HAP-1 (cell line): ENCODE data around the gene FAM120B.

Experiments
- DNase-seq, 2 experiments: peaks; one replicate each; pipeline ENCODE4 v3.0.0-alpha.2; 2016 to 2020; ENCODE audit warnings: low spot score in 2 of 2
- H3K27me3 ChIP-seq: fragments of 250-450 bp; sonication (Bioruptor Pico); 2 replicates; pipeline ENCODE4 v1.5.1; 2020; ENCODE audit warnings: low read depth, mild to moderate bottlenecking, moderate library complexity
- H3K36me3 ChIP-seq: fragments of 250-450 bp; sonication (Bioruptor Pico); replicated peaks from 2 replicates; pipeline ENCODE4 v1.5.1; 2020; ENCODE audit warnings: mild to moderate bottlenecking
- H3K4me1 ChIP-seq: fragments of 250-450 bp; sonication (Bioruptor Pico); 2 replicates; pipeline ENCODE4 v1.5.1; 2020; ENCODE audit warnings: mild to moderate bottlenecking
- H3K4me3 ChIP-seq: fragments of 250-450 bp; sonication (Bioruptor Pico); 2 replicates; pipeline ENCODE4 v1.5.1; 2020; ENCODE audit warnings: mild to moderate bottlenecking, moderate library complexity
- H3K9me3 ChIP-seq: fragments of 250-450 bp; sonication (Bioruptor Pico); 2 replicates; pipeline ENCODE4 v1.5.1; 2020; ENCODE audit warnings: mild to moderate bottlenecking, moderate library complexity
- in situ Hi-C: fragments of 300-500 bp; cut with MboI; formaldehyde crosslinking; loops from 3 replicates; pipeline ENCODE4 v1.14.3; 2020; ENCODE audit warnings: low sequenced_read_pairs, inconsistent platforms, mixed read lengths

The FAM120B gene

GRCh38 chr6:170267688-170268087, 38.9 kb upstream of the FAM120B start:
- in situ Hi-C loops, result no loop called here
- Histone ChIP-seq H3K36me3 (no peaks in the 10 kb centered on the region), H3K27me3 (no peaks in the 10 kb centered on the region), H3K4me1 (no peaks in the 10 kb centered on the region), H3K9me3 (no peaks in the 10 kb centered on the region), H3K4me3 (no peak overlapping the region)
- DNase-seq, result no peak

DNA sequence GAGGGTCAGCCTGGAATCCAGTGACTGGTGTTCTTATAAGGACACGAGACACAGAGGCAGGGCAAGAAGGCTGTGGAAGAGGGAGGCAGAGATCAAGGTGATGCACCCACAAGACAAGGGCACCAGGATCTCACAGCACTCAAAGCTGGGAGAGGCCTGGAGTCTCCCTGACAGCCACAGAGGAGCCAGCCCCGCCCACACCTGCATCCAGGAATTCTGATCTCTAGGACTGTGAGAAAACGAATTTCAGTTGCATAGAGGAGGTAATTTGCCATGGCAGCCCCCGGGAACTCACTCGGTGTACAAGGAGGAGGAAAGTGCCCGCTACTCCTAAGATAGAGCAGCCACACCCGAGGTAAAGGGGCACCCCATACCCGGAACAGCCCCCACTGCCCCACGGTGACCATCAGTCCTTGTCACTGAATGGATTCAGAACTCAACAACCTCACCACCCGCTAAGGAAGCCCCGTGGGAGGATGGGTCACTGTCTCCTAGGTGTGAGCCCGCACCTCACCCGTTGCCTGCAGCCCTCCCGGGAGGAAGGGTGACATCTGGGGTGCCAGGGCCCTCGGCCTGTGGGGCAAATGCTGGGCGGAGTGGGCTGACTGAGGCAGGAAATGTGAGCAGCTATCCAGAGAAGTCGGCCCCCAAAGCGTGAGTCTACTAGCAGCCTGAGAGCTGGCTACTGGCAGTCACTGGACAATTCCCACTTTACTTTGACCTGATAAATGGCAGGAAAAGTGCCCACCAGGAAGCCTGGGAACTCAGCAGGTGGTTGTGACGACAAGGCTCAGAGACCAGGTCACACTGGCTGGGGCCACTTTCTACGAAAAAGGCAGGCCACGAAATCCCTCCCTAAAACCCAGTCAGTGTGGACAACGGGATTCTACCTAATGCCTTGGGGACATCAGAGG, 38.1 kb upstream of the FAM120B start:
- Histone ChIP-seq H3K36me3 (no peaks in the 10 kb centered on the region), H3K4me1 (no peaks in the 10 kb centered on the region), H3K4me3 (no peak overlapping the region), H3K27me3 (no peaks in the 10 kb centered on the region), H3K9me3 (no peaks in the 10 kb centered on the region)
- in situ Hi-C loops, result no loop called here
- no peak for DNase-seq

- no peaks in the 10 kb centered on the region for H3K9me3 ChIP-seq
- no peaks in the 10 kb centered on the region for H3K4me1 ChIP-seq
- no peaks in the 10 kb centered on the region for H3K27me3 ChIP-seq
- DNase-seq, result no peak
- H3K36me3 ChIP-seq, result no peaks in the 10 kb centered on the region
- in situ Hi-C loops, result no loop called here
- H3K4me3 ChIP-seq, result no peak overlapping the region
Measured at GRCh38 chr6:170269151-170269845, 37.3 kb upstream of the FAM120B start.

GRCh38 chr6:170269846-170270541, 36.6 kb upstream of the FAM120B start:
- H3K27me3 ChIP-seq, result no peaks in the 10 kb centered on the region
- in situ Hi-C loops, result no loop called here
- no peaks in the 10 kb centered on the region for H3K4me1 ChIP-seq
- H3K36me3 ChIP-seq, result no peaks in the 10 kb centered on the region
- no peak overlapping the region for H3K4me3 ChIP-seq
- H3K9me3 ChIP-seq, result no peaks in the 10 kb centered on the region
- DNase-seq, result no peak

GRCh38 chr6:170270984-170271593, 35.5 kb upstream of the FAM120B start:
- in situ Hi-C loops, result no loop called here
- Histone ChIP-seq H3K36me3 (no peaks in the 10 kb centered on the region), H3K4me3 (no peak overlapping the region), H3K27me3 (no peaks in the 10 kb centered on the region), H3K9me3 (no peaks in the 10 kb centered on the region), H3K4me1 (no peaks in the 10 kb centered on the region)
- no peak for DNase-seq

DNA sequence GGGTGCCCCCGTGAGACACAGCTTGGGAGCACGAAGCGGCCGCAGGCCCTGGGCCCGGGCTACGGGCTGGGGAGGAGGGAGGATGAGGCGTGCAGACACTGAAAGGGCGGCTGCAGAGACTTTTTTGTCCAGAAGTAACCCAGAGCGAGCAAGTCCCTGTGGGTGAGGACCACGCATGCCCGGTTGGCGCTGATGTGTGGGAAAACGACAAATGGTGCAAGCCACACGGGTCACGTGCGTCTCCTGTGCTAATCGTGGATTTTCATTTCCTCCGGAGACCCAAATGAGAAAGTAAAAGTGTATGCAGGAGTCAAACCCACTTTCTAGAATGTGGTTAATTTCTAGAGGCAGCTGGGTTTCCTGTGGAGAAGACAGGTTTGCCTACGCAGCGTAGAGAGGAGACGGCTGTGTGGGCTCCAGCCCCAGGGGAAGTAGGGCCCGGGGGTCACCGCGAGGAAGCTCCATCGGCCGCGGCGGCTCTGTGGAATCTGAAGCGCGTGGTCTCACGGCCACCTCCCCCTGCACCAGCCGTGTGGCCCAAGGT, 34.7 kb upstream of the FAM120B start:
- Histone ChIP-seq H3K27me3 (no peaks in the 10 kb centered on the region), H3K4me1 (no peaks in the 10 kb centered on the region), H3K4me3 (no peak overlapping the region), H3K36me3 (no peaks in the 10 kb centered on the region), H3K9me3 (no peaks in the 10 kb centered on the region)
- DNase-seq, result no peak
- in situ Hi-C loops, result no loop called here

DNA sequence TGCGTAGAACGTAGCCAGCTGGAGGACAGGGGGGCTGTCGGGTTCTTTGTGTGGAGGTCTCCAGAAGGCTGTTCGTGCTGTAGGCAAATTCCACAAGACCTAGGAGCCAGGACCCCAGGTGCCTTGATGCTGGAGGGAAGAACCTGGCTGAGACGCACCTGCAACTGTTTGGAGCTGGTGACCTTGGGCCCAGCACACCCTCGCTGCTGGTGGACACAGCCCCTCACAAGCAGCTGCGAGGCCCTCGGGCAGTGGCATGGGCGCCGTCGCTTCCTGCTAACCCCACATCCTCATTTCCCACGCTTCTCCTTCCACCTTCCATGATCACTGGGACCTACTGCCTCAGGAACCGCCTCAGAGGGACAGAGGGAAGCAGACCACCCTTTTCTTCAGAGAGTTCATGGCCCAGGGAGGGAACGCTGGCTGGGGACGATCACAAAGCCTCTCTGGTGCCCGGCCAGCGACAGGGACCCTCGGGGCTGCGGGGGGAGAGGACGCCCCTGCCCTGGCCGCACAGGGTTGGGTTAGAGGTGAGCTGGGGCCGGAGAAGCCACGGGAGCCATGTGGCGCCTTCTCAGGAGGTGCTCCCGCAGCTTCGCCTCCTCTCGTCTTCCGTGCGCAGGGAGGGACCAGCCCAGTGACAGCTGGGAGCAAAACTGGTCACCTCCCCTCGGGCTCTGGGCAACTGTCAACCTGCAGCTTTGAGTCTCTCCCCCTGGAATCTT, 34.1 kb upstream of the FAM120B start:
- H3K27me3 ChIP-seq, result no peaks in the 10 kb centered on the region
- no peak for DNase-seq
- no peaks in the 10 kb centered on the region for H3K9me3 ChIP-seq
- no peak overlapping the region for H3K4me3 ChIP-seq
- H3K36me3 ChIP-seq, result no peaks in the 10 kb centered on the region
- no peaks in the 10 kb centered on the region for H3K4me1 ChIP-seq
- in situ Hi-C loops, result no loop called here

- no peak for DNase-seq
- in situ Hi-C loops, result no loop called here
- H3K27me3 ChIP-seq, result no peaks in the 10 kb centered on the region
Measured at GRCh38 chr6:170273191-170273590, 33.4 kb upstream of the FAM120B start.

GRCh38 chr6:170273681-170274080, 32.9 kb upstream of the FAM120B start:
- no peaks in the 10 kb centered on the region for H3K36me3 ChIP-seq
- H3K27me3 ChIP-seq, result no peaks in the 10 kb centered on the region
- in situ Hi-C loops, result no loop called here
- H3K4me1 ChIP-seq, result no peaks in the 10 kb centered on the region
- no peak overlapping the region for H3K4me3 ChIP-seq
- H3K9me3 ChIP-seq, result no peaks in the 10 kb centered on the region
- DNase-seq, result no peak

More at GRCh38 chr6:170273191-170273590, 33.4 kb upstream of the FAM120B start:
- no peaks in the 10 kb centered on the region for H3K9me3 ChIP-seq
- no peaks in the 10 kb centered on the region for H3K36me3 ChIP-seq
- H3K4me1 ChIP-seq, result no peaks in the 10 kb centered on the region
- no peak overlapping the region for H3K4me3 ChIP-seq

DNA sequence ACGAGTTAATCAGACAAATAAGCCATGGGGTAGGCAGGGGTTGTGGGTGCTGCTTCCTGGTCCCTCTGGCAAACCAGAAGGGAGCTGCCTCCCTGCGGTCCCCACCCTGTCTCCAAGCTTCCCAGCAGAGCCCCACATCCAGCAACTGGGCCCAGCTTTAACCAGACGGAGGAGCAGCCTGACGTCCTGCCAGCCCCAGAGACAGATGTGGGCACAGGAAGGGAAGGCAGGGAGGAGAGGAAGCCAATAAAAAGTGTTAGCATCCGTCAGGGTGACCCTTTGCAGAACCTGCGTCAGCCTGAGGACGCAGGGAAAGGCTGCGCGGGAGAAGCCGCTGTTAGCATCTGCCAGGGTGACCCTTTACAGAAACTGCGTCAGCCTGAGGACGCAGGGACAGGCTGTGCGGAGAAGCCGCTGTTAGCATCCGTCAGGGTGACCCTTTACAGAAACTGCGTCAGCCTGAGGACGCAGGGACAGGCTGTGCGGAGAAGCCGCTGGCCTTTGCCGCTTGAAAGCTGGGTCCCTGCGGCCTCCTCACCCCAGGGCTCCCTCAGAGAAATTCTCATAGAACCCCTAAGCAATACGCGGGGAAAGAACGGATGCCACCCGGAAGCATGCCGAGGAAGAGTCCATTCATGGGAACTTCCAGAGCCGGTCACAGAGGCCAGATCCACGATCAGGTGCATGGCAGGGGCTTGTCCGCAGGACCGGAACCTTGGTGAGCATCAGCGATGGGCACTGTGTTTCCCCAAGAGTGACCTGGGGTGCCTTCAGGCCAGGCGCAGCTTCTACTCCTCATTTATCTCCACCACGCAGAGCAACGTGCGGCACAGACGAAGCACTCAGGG, 31.6 kb upstream of the FAM120B start:
- no peaks in the 10 kb centered on the region for H3K9me3 ChIP-seq
- no peak for DNase-seq
- H3K27me3 ChIP-seq, result no peaks in the 10 kb centered on the region
- no peaks in the 10 kb centered on the region for H3K36me3 ChIP-seq
- H3K4me3 ChIP-seq, result no peak overlapping the region
- in situ Hi-C loops, result no loop called here
- H3K4me1 ChIP-seq, result no peaks in the 10 kb centered on the region

- Histone ChIP-seq H3K4me1 (no peaks in the 10 kb centered on the region), H3K4me3 (no peak overlapping the region), H3K27me3 (no peaks in the 10 kb centered on the region), H3K36me3 (no peaks in the 10 kb centered on the region), H3K9me3 (no peaks in the 10 kb centered on the region)
- DNase-seq, result no peak
- in situ Hi-C loops, result no loop called here
Measured at GRCh38 chr6:170276369-170277057, 30.0 kb upstream of the FAM120B start.
